COR-L47 (cell line): Measurements from ENCODE around the gene TRHDE.

Source experiments
- DNase-seq: peaks from one replicate; lab custom pipeline; 2025; lab: John Stamatoyannopoulos, UW

TRHDE gene

DNA sequence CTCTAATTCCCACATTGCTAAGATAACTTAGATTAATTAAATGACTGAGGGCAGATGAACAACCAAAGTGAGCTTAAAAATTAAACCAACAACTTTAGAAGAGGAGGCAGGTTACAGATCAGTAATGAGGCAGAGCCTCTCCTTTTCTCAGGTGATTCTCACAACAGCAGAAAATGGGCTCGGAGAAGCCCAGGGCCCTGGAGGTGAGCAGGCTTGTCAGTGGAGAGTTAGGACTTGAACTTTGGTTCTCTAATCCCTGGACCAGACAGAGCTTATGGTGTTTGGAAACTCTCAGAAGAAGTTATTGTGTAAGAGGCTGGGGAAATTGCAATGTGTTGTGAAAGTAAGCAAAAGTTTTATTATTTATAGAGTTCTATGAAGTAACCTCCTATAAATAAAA lies 2.8 kb downstream of the TRHDE start:
- DNase-seq = no peak

DNA sequence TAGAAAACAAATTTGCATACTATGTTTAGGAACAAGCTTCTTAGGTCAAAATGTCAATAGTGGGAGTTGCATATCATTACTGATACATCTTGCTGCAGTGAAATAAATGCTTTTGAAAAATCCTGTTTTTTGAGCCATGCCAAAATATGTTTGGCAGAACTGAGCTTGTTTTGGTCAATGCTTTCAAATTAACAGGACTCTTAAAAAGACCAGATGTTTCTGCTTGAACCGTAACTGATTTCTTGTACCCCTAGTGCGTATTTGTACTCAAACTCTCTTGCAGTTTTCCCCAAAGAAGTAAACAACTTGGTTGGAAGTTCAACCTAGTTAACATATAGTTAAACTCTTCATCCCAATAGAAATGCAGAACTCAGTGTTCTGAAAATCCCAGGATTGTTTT lies 3.4 kb downstream of the TRHDE start:
- no peak for DNase-seq

DNA sequence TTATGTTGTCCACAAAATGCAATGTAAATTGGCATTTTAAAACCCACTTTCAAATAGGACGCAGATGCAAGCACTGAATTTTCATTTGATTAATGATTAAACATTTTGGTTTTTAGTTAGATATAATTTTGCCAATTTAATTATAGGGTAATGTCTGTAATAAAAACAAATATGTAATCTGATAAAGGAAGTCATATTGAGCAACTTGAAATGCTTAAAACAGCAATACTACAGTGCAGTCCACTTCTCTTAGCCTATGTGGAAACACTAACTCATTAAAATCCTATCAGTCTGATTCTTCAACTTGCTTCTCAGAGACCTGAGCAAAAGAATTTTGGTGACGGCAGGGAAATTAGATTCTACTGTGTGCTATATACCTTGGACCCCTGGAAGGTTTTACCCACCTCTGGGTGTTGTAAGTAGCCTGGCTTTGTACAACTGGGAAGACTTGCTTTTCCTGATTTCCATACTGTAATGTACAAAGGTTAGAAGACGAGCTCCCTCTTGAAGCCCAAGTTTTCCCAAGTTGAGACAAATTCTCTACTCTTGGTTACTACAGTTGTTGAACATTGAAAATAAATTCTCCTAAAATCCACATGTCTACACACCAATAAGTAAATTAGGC lies 4.1 kb downstream of the TRHDE start:
- DNase-seq = no peak

DNA sequence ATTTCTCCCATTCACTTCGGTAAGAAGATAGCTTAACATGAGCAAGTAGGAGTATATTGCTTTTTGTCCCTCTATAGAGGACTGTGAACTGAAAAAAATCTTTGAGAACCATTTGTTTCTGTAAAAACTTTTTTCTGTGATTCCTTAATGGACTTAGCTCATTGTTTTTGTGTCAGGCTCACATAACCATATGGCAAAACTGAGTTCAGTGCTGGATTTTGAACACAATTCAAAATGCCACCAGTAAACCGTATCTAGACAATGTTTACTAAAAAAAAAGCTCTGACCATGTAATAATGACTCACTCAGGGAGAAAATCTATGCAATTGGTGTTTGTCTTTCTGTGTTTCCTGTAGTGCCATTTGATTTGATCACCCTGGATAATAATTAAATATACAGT lies 5.2 kb downstream of the TRHDE start:
- no peak for DNase-seq

DNA sequence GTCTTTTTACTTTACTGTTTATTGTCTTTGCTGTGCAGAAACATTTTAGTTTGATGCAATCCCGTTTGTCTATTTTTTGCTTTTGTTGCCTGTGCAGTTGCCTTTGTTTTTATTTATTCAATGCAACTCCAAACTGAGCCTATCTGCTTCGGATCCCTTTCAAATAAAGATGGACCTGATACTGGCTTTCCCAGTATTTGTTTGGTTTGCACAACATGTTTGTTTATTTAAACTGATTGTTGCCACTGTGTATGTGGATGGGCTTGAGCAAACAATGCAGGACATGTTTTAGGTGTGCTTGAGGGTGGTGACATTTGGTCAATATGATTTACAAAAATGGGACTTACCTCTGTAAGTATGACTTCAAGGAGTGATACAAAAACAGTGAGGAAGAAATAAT lies 6.7 kb downstream of the TRHDE start:
- DNase-seq = no peak

DNA sequence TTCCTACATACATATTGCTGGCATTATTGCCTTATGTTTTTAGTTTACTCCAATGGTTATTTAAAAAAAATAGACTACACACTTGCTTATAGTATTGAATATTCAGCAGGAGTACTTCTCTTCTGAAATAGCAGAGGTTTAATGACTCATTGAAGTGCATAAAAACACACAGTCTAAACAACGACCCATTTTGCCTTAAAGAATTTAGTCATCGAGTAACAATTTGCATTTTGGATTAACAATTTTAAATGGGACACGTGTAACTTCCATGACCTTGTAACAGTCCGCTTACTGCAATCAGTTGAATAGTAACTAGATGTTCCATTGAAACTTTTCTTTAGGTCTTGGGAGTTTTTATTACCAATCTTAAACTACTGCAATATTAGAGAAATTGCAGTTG lies 9.0 kb downstream of the TRHDE start:
- no peak for DNase-seq

DNA sequence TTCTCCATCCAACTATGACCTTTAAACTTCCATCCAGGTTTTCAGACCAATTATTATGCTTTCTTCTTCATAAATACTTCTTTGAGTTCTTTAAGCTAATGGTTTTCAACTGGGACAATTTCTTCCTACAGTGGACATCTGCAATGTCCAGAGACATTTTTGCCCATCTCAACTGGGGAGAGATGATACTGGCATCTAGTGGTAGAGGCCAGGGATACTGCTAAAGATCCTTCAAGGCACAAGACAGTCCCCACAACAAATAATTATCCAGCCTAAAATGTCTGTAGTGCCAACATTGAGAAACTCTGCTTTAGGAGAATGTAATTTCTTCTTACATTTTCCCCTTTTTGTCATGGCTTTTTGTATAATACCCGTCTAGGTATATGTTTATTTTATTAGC lies 10.6 kb downstream of the TRHDE start:
- peak; percentile 9 for DNase-seq

DNA sequence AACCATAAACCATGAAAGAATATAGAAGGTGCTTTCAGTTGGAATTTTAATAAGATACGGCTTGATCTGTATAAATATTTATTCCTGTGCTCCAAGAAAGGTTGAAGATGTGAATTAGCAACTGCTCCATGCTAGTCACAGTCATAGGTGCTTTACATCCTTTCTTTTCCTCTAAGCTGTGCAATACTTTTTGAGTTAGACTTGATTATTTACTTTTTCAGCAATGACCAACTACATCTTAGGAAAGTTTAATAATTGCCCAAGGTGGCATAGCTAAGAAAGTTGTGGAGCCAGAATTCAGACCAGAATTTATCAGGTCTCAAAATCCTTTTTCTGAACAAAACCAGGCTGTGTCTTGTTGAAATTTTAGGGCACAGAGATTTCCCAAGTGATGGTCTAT lies 13.7 kb downstream of the TRHDE start:
- no peak for DNase-seq

DNA sequence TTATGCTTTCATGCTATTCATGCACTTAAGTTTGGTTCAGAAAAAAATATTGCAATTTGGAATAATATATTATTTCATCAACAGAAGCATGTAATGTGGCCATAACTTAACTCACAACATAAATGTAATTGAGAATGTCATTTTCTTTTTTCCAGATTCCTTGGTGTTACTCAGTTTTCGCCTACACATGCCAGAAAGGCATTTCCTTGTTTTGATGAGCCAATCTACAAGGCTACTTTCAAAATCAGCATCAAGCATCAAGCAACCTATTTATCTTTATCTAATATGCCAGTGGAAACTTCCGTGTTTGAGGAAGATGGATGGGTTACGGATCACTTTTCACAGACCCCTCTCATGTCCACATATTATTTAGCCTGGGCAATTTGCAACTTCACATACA lies 14.4 kb downstream of the TRHDE start:
- no peak for DNase-seq

DNA sequence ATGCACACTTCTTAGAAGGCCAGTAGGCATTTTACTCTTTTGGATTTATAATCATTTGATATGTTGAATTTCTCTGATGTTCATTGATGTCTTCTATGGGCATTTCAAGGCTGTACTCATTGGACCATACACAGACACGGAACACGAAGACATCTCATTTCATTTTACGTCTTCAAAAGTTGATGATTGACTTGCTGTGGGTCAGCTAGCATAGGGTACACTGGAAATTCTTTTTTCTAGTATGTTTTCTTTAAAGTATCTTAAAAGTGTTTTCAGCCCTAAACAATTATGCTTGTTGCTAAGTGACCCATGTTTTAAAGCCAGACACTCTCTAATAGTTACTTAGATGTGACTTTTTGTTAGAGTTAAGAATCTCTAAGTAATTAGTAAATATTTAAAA lies 16.3 kb downstream of the TRHDE start:
- no peak for DNase-seq

DNA sequence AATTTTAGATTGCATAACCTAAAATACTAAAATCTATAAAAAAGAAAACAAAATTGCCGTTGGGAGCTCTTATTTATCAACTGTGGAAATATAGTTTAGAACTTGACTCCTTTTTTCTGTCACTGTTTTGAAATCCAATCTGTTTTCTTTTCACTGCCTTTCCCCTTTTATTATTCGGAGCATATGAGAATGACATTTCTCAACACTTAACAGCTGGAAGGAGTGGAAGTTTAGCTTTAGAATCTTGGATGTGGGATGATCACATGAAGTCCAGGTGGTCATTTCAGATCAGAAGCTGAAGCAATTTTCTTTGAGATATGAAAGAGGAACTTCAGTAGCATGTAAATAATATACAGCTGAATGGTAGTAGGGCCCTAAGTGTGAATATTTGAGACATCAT lies 16.7 kb downstream of the TRHDE start:
- no peak for DNase-seq

DNA sequence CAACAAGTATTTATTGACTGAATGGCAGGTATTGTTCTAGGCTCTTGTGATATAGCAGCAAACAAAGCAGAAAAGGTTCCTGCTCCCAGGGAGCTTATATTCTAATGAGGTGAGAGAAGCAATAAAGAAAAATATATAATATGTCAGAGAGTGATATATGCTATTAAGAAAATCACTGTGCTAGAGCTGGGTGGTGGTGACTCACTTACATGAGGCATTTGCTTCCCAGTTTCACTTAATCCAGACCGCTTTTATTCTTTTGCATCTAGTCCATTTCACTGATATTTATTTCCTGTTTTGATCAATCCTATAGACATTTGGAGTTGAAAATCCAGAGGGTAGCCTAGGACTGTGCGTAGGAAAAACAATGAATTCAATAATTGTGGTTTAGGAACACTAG lies 17.5 kb downstream of the TRHDE start:
- DNase-seq = no peak

DNA sequence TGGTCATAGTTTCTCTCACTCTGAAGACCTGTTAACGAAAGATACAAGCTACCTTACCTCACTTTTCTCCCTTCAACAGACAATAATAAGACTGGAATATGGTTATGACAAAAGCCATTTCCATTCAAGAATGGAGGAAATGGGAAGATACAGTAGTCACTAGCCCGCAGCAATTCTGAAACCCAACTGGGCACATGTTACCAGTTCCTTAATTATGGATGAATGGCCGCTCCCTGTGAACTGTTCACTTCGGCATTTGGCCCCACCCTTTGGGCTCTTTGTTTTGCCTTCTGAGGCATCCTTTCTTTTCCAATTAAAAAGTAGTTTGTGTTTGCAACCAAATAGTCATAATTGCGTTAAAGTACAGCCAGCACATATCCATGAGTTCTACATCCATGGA lies 19.0 kb downstream of the TRHDE start:
- no peak for DNase-seq

DNA sequence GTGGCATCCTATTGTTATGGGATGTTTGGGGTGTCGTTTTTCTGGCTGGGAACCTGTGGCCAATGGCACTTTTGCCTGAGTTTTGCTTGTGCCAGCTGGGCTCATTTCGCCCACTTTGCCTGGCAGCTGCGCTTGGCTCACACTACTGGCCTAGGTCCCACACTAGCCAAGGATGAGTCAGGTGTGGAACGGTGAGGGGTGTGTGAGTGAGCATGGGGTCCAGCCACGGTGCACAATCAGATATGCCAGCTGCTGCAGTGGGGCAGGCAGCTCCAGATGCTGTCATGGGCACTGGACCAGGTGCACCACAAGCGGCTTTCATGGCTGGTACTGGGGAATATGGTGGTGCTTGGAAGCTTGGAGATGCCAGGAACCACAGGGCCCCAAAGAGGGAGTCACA lies 21.5 kb downstream of the TRHDE start:
- DNase-seq = no peak

DNA sequence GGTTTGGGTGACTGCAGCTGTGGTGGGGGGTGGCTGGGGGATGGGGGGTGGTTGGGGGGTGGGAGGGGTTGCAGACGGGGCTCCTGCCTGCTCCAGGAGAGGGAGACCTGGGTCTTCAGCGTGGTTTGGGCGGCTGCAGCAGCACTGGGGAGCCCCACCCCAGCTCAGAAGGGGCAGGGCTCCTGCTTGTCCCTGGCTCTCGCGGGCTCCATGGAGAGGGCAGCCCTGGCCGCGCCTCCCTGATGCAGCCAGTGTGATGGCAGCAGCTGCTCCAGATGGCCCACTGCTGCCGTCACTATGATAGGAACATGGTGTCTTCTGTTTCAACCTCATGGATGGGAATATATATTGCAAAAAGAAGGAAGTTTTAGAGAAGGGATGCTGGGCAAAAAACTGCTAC lies 22.9 kb downstream of the TRHDE start:
- DNase-seq = no peak

DNA sequence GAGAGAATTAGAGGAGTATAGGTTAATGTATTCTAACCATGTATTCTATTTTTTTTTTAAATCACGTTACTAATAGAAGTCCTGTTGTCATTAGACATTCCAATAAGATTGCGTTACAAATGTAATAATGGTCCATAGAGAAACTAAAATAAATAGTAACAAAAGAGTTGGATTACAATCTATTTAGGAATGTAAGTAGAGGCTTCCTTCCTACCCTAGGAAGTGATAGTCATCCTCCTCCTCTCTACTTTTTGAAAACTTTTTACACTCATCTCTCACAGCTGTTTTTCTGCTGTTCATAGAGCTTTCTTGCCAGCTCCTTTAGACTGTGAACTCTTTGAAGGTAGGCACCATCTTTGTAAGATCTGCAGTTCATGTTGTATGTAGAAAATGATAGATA lies 23.6 kb downstream of the TRHDE start:
- DNase-seq = no peak

DNA sequence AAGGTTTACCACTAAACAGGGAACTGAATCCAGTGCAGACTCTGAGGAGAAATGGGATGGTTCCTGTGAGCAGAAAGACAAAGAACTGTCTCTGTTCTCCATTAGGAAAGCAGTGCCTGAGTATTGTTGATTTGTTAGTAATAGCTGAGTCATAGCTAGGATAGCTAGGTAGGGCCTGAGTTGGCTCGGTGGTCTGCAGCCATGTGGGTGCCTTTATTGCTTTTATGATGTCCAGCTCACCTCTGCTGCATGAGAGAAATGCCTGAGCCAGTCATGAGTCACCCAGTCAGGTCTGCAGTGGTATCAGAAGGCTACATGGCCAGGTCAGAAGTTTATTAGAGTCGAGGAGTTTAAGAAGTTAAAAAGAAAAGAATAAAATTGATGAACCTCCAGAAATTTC lies 24.2 kb downstream of the TRHDE start:
- no peak for DNase-seq

DNA sequence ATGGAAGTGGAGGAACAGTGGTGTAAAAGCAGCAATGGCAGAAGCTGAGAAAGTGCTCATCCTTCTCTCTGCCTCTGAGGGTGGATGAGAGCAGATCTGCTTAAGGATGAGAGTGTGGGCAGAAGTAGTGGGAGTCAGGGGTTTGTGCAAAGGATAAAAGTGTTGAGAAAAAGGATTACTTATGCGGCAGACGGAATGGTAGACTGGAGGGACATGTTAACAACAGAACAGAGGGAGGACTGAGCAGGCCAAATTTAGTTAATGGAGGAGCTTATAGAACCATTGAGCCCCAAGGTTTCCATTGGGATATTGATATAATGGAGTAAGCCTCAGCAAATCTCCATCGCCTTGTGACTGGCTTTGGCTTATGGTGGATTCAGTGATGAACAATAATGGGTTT lies 25.5 kb downstream of the TRHDE start:
- no peak for DNase-seq

DNA sequence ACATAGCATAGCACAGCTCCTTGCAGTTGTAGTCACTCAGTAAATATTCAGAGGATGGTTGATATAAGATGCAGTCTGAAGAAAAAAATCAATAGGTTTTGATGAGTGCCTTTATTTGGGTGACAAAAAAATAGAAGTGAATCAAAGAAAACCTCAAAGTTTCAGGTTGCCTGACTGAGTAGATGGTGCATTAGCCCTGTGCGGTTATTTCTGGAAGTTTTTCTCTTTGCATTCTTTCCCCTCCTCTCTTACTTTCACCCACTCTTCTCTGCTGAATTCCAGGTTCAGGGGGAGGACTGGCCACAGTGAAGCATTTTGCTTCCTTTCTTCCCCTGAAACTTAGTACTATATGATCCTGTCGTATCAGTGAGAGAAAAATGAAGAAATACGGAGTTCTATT lies 28.6 kb downstream of the TRHDE start:
- no peak for DNase-seq

DNA sequence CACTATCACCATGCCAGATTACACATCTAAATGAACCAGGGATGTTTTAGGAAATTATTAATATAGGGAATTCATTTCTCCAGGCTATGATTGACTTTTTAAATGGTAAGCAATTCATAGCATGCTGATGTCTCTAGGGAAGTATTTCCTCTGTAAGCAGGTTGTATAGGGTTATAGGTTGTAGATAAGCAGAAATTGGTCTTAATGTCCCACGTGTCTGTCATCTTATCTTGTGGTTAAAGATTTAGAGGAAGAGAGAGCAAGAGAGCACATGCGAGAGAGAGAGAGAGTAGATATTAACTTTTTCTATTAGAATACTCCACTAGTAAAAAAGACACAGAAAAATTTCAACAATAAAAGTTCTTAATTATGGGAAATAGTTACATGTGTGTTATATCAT lies 32.6 kb downstream of the TRHDE start:
- DNase-seq = no peak

DNA sequence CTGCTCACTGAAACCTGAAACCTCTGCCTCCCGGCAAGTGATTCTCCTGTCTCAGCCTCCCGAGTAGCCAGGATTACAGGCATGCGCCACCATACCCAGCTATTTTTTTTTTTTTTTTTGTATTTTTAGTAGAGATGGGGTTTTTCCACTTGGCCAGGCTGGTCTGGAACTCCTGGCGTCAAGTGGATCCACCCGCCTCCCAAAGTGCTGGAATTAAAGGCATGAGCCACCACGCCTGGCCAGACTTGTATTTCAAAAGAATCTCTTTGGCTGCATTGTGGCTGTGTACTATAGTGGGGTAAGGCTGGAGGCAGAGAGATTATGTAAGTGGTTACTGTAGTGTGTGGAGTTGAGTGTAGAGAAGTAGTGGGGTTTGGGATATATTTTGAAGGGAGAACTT lies 35.1 kb downstream of the TRHDE start:
- no peak for DNase-seq

DNA sequence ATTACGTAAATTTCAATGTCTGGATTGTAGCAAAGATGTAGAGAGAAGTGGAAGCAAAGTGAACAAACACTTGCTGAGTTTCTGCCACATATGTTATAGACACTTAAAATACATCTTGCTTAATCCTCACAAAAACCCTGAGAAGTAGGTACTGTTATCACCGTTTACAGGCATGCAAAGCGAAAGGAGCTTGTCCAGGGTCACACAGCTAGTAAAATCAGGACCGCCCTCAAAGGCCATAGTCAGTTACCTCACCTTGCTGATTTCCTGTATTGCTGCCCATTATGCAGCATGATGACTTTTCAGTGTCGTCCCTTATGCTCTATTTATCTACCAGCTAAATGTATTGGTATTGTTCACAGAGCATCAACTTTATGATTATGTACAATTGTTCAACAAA lies 39.8 kb downstream of the TRHDE start:
- no peak for DNase-seq

DNA sequence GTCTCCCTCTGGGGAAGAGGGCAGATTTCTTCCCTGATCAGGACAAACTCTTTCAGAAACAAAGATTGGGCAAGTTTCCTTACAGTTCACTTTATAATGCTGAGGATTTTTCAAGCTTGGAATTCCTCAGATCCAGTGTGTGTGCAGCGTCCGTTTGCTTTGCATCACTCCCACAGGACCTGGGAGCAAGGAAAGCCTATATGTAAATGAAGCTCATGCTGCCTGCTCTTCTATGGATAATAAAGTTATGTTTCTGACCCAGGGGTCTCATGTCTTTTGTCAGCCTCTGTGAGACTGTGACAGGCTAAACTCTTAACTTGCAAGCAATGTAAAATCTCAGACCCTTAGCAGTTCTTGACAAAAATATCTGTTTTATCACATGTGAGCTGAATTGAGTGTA lies 41.6 kb downstream of the TRHDE start:
- DNase-seq = no peak

DNA sequence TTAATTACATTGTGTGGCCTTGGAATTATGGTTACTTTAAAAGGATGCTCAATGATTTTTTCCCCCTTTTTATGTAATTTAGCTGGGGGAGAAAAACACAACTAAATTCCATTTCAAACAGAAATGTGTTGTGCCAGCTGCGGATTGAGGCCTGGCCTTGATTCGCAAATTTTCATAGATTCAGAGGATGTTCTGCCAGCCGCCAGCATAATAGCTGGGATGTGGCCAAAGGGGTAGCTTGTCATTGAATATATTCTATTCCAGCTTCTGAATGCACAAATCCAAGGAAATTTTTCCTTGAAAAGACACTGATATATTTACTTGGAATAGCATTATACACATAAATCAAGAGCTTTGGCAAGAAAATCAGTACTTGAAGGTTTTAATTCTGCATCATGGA lies 43.7 kb downstream of the TRHDE start:
- no peak for DNase-seq

DNA sequence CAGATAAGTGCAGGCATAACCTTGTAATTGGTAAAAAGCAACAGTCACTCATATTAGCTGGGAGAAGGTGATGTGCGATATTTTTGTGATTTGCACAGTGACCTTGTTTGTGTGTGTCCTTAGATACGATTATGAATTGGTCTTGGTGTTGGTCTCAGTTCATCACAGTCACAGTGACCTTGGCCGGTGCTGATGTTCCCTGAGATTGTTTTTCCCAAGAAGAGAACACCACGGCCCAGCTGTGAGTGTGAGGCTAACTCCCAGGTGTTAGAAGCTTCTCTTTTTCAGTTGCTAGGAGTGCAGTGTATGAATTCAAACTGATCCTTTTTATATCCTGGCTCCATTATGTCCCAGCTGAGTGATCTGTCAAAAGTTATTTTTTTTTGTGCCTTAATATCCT lies 46.2 kb downstream of the TRHDE start:
- no peak for DNase-seq
